HG02610 (cell line): ENCODE data around the gene TCAP.
"Not testable (repeated sequence)": the region's sequence is repeated elsewhere in the genome, so short reads cannot be mapped to it uniquely, and the experiment has no call there.

Experiments
- ATAC-seq: cut with Tn5 transposase; IDR thresholded peaks from one replicate; pipeline ENCODE4 v1.9.1; 2021; ENCODE audit warnings: mild to moderate bottlenecking, moderate library complexity; ENCODE audit not compliant: unreplicated experiment

TCAP gene

DNA sequence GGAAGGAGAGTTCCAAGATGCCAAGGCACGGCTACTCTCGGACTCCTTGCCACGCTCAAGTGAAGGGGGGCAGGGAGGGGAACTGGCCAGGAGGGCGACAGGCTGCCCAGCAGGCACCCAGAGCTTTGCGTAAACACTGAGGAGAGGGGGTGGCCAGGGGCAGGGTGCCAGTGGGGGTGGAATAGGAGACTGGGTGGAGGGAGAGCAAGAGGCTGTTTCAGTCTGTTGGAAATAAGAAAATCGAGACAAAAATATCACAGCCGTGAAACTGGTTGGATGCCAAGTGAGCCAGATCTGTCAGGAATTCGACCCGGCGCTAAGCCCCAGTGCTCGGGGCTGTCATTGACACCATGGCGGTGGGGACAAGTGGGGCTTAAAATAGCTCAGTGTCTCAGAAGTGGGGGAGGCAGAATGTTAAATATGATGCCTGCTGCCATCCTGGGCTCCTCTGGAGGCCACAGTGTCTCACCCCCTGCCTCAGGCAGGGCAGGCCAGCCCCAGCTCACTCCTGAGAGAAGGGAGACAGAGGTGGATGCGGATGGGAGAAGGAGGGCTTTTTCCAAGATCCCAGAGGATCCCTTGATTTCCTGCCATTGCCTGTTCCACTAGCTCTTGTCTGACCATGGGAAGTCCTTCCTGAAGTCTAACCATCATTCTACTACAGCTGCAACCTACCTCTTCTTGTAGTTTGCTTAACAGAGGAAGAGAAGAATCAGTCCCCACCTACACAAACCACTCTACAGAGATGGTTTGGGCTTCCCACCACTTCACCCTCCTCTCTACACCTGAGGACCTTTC lies 12.6 kb downstream of the TCAP start:
- ATAC-seq, result no peak

DNA sequence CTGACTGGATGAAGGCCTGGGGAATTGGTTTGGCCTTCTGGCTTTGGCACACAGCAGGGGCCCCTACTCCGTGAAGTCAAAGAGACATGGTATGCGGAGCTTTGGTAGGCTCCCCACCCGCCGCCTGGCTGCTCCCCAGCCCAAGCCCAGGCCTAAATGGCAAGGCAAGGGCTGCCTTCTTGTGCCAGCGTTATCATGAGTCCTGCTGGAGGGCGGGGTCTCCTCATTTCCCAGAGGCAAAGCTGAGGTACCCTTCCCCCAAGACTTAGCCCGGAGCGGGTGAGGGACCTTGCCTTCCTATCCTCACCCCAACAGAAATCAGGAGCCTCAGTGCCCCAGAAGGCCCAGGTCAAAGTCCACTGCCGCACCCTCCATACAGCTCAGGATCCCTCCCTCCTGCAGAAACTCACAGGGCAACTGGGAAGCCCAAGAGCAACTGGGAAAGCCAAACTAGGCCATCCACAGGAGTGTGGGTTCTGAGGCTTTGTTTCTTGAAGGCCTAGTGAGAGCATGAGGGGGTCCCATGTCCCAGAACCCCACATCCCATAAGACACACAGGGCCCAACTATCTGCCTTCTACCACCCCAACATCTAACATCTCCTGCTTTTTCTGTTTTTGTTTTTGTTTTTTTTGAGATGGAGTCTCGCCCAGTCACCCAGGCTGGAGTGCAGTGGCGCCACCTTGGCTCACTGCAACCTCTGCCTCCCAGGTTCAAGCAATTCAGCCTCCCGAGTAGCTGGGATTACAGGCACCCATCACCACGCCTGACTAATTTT lies 13.4 kb downstream of the TCAP start:
- no peak for ATAC-seq

DNA sequence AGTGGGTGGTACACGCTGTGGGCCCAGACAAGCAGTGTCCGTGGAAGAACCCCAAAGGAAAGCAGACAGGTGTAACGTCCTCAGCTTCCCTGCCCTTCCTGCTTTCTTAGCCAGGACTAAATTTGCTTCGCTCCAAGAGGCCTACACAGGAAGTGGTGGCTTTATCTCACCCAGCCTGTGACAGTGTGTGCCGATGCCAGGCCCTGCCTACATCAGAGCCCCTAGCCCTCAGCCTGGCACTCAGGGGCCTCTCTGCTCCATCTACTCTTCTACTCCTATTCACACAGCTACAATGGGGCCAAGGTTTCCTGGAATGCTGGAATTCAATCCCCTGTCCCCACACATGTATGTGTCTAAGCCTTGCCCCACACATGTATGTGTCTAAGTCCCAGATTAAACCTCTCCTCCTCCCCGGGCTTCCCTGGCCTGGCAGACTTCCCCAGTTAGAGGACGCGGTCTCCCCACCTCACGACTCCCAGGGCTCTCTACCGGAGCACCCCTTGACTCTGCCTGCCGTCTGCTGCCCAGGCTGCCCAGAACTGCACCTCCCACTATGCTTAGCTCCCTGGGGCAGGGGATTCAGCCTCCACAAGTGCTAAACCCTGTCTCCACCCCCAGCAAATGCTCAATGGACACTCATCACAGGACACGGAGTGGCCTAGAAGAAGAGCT lies 14.5 kb downstream of the TCAP start:
- no peak for ATAC-seq

- ATAC-seq, result no peak
Measured at GRCh38 chr17:39683295-39683939, 18.3 kb downstream of the TCAP start.

GRCh38 chr17:39684369-39685192 lies 19.4 kb downstream of the TCAP start:
- ATAC-seq, result no peak

GRCh38 chr17:39687101-39687545 lies 22.0 kb downstream of the TCAP start:
- no peak for ATAC-seq

DNA sequence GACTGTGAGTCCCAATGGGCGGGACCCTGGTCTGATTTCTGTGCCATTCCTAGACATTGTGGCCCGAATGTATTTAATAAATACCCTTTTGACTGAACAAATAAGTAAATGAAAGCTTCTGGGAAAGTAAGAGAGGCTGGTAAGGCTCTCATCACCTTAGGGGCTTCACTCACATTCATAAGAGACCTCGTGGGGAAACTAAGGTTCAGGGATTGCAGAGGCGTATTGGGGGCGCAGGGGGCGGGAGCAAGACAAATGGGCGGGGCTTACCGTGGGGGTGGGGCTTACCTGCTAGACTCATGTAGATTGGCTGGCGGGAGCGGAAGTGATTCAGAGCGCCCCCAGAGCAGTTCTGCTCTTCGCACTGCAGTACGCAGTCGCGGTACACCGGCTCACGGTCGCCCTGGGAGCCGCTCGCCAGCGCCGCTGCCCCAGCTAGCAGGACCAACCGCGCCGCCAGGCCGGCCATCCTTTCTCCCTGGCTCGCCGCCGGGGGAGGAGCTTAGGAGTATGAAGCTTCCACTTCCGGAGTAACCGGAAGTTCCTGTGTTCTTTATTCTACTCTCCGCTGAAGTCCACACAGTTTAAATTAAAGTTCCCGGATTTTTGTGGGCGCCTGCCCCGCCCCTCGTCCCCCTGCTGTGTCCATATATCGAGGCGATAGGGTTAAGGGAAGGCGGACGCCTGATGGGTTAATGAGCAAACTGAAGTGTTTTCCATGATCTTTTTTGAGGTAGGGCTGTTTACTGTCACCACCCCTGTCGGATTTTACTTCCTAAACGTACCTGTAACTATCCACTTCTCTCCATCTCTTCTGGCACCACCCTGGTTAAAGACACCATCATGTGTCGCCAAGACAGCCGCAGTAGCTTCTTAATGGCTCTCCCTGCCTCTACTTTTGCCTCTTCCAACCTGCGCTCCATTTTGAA lies 22.7 kb downstream of the TCAP start, which contains the start of gene PGAP3:
Gene PGAP3, minus strand, starts transcription at position 512 of the 929 bp plus-strand sequence. Its CDS starts 43 bp downstream, at position 469.
- peak; percentile 85 for ATAC-seq

- no peak for ATAC-seq
Measured at GRCh38 chr17:39688475-39688835, 23.3 kb downstream of the TCAP start.

DNA sequence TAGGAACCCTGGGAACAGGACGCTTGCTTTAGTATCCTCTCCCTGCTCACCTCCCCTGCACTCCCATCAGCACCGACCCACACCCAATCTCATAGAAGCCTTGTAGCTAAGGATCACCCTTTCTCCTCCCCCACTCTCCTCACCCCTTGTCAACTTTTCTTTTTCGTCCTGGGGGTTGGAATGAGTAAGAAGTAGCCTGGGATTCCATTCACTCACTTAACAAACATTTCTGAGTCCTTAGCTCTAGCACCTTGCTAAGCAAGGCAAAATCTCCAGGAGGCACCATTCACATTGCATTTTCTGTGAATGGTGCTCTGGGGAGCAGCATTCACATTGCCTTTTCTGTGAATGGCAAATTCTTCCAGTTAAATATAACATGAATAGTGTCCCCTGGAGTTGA lies 23.8 kb downstream of the TCAP start:
- no peak for ATAC-seq

DNA sequence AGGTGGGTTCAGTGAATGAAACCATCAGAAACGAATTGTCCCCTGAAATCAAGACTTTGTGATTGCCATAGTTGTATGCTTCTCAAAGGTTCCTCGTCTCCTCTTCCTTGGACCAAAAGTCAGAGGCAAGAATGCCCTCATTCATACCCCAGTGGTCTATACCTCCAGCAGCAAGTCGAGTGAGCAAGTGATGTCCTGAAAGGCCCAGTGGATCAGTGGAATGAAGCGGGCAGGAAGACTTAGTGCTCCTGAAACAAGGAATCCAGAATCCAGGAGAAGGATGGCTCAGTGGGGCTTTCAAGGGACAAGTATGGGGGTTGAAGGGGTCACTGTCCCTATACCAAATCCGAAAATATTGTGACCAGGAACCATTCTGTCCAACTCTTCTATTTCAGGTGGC lies 29.4 kb downstream of the TCAP start:
- no peak for ATAC-seq

DNA sequence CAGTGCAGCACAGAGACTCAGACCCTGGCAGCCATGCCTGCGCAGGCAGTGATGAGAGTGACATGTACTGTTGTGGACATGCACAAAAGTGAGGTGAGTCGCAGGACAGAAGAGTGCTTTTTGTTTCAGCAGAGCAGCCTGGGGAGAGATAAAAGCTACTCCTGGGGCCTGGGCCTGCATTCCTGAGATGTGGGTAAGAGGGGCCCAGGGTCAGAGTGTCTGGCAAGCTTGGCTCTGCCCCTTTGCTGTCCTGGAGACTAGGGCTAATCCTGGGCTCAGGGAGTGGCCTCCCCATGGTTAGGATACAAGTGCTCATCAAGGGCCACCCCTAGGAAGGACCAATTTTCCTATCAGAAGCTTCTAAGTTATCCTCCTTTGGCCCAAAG lies 29.9 kb downstream of the TCAP start:
- ATAC-seq, result no peak

GRCh38 chr17:39696731-39697130 lies 31.6 kb downstream of the TCAP start:
- no peak for ATAC-seq

- no peak for ATAC-seq
Measured at GRCh38 chr17:39697961-39698360, 32.8 kb downstream of the TCAP start.

DNA sequence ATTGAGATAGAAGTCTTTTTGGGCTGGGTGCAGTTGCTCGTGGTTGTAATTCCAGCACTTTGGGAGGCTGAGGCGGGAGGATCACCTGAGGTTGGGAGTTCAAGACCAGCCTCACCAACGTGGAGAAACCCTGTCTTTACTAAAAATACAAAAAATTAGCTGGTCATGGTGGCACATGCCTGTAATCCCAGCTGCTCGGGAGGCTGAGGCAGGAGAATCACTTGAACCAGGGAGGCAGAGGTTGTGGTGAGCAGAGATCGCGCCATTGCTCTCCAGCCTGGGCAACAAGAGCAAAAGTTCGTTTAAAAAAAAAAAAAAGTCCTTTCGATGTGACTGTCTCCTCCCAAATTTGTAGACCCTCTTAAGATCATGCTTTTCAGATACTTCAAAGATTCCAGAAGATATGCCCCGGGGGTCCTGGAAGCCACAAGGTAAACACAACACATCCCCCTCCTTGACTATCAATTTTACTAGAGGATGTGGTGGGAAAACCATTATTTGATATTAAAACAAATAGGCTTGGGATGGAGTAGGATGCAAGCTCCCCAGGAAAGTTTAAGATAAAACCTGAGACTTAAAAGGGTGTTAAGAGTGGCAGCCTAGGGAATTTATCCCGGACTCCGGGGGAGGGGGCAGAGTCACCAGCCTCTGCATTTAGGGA lies 34.1 kb downstream of the TCAP start:
- ATAC-seq, result not testable (repeated sequence)

DNA sequence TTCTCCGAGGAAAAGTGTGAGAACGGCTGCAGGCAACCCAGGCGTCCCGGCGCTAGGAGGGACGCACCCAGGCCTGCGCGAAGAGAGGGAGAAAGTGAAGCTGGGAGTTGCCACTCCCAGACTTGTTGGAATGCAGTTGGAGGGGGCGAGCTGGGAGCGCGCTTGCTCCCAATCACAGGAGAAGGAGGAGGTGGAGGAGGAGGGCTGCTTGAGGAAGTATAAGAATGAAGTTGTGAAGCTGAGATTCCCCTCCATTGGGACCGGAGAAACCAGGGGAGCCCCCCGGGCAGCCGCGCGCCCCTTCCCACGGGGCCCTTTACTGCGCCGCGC lies 34.6 kb downstream of the TCAP start, which contains the start of gene ERBB2:
Gene ERBB2, plus strand, starts transcription at position 247 of the 330 bp plus-strand sequence. CDS start 175 bp downstream, outside the sequence.
- ATAC-seq, result no peak

DNA sequence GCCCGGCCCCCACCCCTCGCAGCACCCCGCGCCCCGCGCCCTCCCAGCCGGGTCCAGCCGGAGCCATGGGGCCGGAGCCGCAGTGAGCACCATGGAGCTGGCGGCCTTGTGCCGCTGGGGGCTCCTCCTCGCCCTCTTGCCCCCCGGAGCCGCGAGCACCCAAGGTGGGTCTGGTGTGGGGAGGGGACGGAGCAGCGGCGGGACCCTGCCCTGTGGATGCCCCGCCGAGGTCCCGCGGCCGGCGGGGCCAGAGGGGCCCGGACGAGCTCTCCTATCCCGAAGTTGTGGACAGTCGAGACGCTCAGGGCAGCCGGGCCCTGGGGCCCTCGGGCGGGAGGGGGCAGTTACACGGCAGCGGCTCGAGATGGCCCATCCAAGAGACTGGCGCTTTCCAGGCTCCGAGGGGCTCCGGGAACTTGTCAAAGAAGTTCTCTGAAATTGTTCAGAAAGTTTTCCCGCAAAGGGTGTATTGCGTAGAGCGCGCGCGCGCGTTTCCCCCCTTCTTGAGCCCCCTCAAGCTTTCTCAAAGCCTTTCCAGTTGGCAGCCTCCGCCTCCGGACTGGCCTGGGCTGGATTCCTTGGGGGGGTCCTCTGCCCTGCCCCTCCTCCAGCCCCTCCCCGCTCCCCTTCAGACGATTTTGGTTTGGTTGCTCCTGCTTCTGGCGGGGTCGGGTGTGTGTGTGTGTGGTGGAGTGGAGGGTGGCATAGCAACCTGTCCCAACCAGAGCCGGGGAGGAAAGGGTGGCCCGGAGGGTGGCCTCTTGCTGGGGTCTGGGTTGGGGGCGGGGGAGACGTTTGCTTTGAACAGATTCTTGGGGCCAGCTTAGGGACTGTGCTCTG lies 35.2 kb downstream of the TCAP start:
- no peak for ATAC-seq

DNA sequence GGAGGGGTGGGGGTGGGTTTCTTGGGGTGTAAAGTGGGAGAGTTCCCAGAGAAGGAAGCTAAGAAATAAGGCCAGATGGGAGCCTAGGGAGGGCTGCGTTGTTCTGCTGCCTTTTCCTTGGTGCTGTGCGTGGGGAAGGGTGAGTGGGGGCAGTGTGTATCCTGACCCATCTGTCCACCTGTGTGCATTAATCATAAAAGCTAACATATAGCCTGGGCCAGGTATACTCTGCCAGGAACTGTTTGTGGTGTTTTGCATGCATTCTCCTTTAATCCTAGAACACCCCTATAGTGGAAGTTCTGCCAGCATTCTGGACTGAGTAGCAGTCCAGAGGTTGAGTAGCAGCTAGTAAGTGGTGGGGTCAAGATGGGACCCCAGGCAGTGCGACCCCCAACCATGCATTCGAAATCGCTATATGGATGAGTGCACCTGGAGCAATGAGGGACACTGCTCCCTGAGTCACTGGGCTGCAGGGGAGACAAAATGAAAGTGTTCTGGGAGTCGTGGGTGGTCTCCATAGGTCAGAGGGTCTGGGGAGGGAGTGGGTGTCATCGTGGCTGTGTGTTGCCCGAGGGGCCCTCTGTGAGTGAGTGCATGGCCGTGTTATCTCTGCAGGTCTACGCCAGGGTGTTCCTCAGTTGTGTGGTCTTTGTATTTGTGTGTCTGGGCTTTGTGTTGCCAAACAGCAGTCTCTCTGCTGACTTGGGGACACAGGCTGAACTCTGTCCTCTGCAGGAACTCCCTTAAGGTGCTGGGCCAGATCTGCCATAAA lies 36.0 kb downstream of the TCAP start:
- no peak for ATAC-seq
